HCT116 (cell line): ENCODE measurements around the gene CMBL. TPM values are rescaled to one million over a fixed set of nuclear protein-coding genes. Genes with fewer than 3 reads are reported as not detected.

Source experiments
- ATAC-seq: fragments of 200-7000 bp; cut with Tn5 transposase; 2 replicates; pipeline ENCODE4 v1.9.1; 2020; ENCODE audit warnings: mild to moderate bottlenecking, moderate library complexity
- BruUV-seq: library from RNA; stranded (reverse); fragments of 400-500 nt; replicated peaks from 2 replicates; lab custom pipeline; 2021; lab: Mats Ljungman, UMichigan
- CTCF ChIA-PET: fragments of 300-600 bp; sonication (Branson Sonifier 250); formaldehyde crosslinking; loops from one replicate; lab custom pipeline; 2021; ENCODE audit warnings: antibody characterized with exemption; lab: Charles Lee
- POLR2A ChIA-PET: fragments of 300-600, 350-600 bp; sonication (Branson Sonifier 250); formaldehyde crosslinking; loops from one replicate; lab custom pipeline; 2021; ENCODE audit warnings: antibody characterized with exemption; lab: Charles Lee
- RAD21 ChIA-PET, 2 experiments: fragments of 300-600 bp; sonication (Branson Sonifier 250); formaldehyde crosslinking; loops; one replicate each; lab custom pipeline; 2023; ENCODE audit warnings: low total read pairs in 2 of 2; ENCODE audit not compliant: uncharacterized antibody in 2 of 2, unreplicated experiment in 2 of 2, low non-redundant PET in 1 of 2; lab: Charles Lee
- DNase-seq: peaks from one replicate; pipeline ENCODE4 v3.0.0-alpha.2; 2010; ENCODE audit warnings: low read depth, low spot score
- H2AFZ ChIP-seq: fragments of 200-600 bp; shearing (Covaris generic), sonication (generic); 2 replicates; pipeline ENCODE4 v1.6.1; 2017; ENCODE audit warnings: low read depth, mixed run types, mixed read lengths, antibody characterized with exemption, low read length; ENCODE audit not compliant: poor library complexity, severe bottlenecking
- H3K27ac ChIP-seq: 2 replicates; pipeline ENCODE4 v1.5.1; 2012; ENCODE audit warnings: low read depth, low read length
- H3K27me3 ChIP-seq: fragments of 200-600 bp; sonication (generic); 2 replicates; pipeline ENCODE4 v1.6.1; 2016; ENCODE audit warnings: mixed run types, low read length, mixed read lengths; ENCODE audit not compliant: insufficient read depth
- H3K36me3 ChIP-seq, 2 experiments: fragments of 200-500 bp in 1 of 2; fragments of 200-600 bp in 1 of 2; sonication (Bioruptor generic) in 1 of 2; sonication (generic) in 1 of 2; 2 replicates each; pipeline versions ENCODE4 v1.5.1 to v1.6.1; 2014 to 2016; ENCODE audit warnings: low read length in 2 of 2, inconsistent platforms in 1 of 2, mixed read lengths in 1 of 2, mixed run types in 1 of 2; ENCODE audit not compliant: insufficient read depth in 2 of 2, control insufficient read depth in 1 of 2
- H3K4me1 ChIP-seq, 2 experiments: fragments of 200-600 bp in 1 of 2; sonication (generic) in 1 of 2; 2 replicates each; pipeline versions ENCODE4 v1.5.1 to v1.6.1; 2012 to 2017; ENCODE audit warnings: low read length in 2 of 2, inconsistent platforms in 1 of 2, mild to moderate bottlenecking in 1 of 2, mixed read lengths in 1 of 2, mixed run types in 1 of 2, moderate library complexity in 1 of 2; ENCODE audit not compliant: insufficient read depth in 2 of 2, control insufficient read depth in 1 of 2
- H3K4me2 ChIP-seq: fragments of 200-600 bp; sonication (generic); 2 replicates; pipeline ENCODE4 v1.6.1; 2017; ENCODE audit warnings: mixed run types, low read length, mixed read lengths
- H3K4me3 ChIP-seq, 2 experiments: fragments of 200-600 bp in 1 of 2; sonication (generic) in 1 of 2; replicated peaks in 1 of 2; 2 replicates each; pipeline ENCODE4 v1.5.1; 2011 to 2016; ENCODE audit warnings: low read length in 2 of 2, control low read depth in 1 of 2, low read depth in 1 of 2, mild to moderate bottlenecking in 1 of 2, mixed read lengths in 1 of 2, mixed run types in 1 of 2
- H3K79me2 ChIP-seq: fragments of 200-600 bp; sonication (generic); 2 replicates; pipeline ENCODE4 v1.6.1; 2017; ENCODE audit warnings: mild to moderate bottlenecking, mixed run types, low read length, moderate library complexity, mixed read lengths; ENCODE audit not compliant: insufficient read depth
- H3K9ac ChIP-seq: fragments of 200-600 bp; sonication (generic); 2 replicates; pipeline ENCODE4 v1.6.1; 2016; ENCODE audit warnings: low read length, mixed read lengths
- H3K9me2 ChIP-seq: fragments of 200-600 bp; sonication (generic), shearing (Covaris generic); 2 replicates; pipeline ENCODE4 v1.6.1; 2017; ENCODE audit warnings: mixed run types, mild to moderate bottlenecking, moderate library complexity; ENCODE audit not compliant: insufficient read depth
- H3K9me3 ChIP-seq, 2 experiments: fragments of 200-500 bp in 1 of 2; fragments of 200-600 bp in 1 of 2; sonication (Bioruptor generic) in 1 of 2; sonication (generic) in 1 of 2; 2 replicates each; pipeline ENCODE4 v1.6.1; 2014 to 2017; ENCODE audit warnings: low read length in 2 of 2, mixed read lengths in 2 of 2, inconsistent platforms in 1 of 2, low read depth in 1 of 2, mild to moderate bottlenecking in 1 of 2, mixed run types in 1 of 2, moderate library complexity in 1 of 2; ENCODE audit not compliant: control insufficient read depth in 1 of 2, insufficient read depth in 1 of 2
- H4K20me1 ChIP-seq: fragments of 200-600 bp; sonication (generic), shearing (Covaris generic); 2 replicates; pipeline ENCODE4 v1.6.1; 2017; ENCODE audit warnings: mixed run types, mild to moderate bottlenecking, moderate library complexity; ENCODE audit not compliant: insufficient read depth
- CEBPB ChIP-seq: IDR thresholded peaks from 2 replicates; pipeline ENCODE4 v1.6.1; 2012; ENCODE audit warnings: low read depth
- EGR1 ChIP-seq: IDR thresholded peaks from 2 replicates; pipeline ENCODE4 v1.6.1; 2012; ENCODE audit warnings: low read depth
- ELF1 ChIP-seq: IDR thresholded peaks from 2 replicates; pipeline ENCODE4 v1.6.1; 2012; ENCODE audit warnings: low read depth, borderline replicate concordance
- EZH2phosphoT487 ChIP-seq: fragments of 200-600 bp; IDR thresholded peaks from 2 replicates; pipeline ENCODE4 v1.6.1; 2018; ENCODE audit warnings: antibody characterized with exemption, borderline replicate concordance
- JUND ChIP-seq: IDR thresholded peaks from 2 replicates; pipeline ENCODE4 v1.6.1; 2012
- POLR2AphosphoS5 ChIP-seq: IDR thresholded peaks from 2 replicates; pipeline ENCODE4 v1.6.1; 2011; ENCODE audit warnings: mild to moderate bottlenecking, low read depth, low read length, moderate library complexity
- RAD21 ChIP-seq: IDR thresholded peaks from 2 replicates; pipeline ENCODE4 v1.6.1; 2012; ENCODE audit warnings: low read depth, mild to moderate bottlenecking
- REST ChIP-seq: IDR thresholded peaks from 2 replicates; pipeline ENCODE4 v1.6.1; 2012; ENCODE audit warnings: low read depth
- SP1 ChIP-seq: IDR thresholded peaks from 2 replicates; pipeline ENCODE4 v1.6.1; 2012; ENCODE audit warnings: low read depth
- SRF ChIP-seq: IDR thresholded peaks from 2 replicates; pipeline ENCODE4 v1.6.1; 2012; ENCODE audit warnings: low read depth
- ZBTB33 ChIP-seq: IDR thresholded peaks from 2 replicates; pipeline ENCODE4 v1.6.1; 2011; ENCODE audit warnings: mild to moderate bottlenecking, low read length, moderate library complexity; ENCODE audit not compliant: insufficient replicate concordance; ENCODE audit errors: extremely low read depth
- ZFX ChIP-seq: fragments of 450-650 bp; IDR thresholded peaks from 2 replicates; pipeline ENCODE4 v1.6.1; 2017
- ZNF274 ChIP-seq: fragments of 200-500 bp; sonication (Bioruptor generic); IDR thresholded peaks from 2 replicates; pipeline ENCODE4 v1.6.1; 2014; ENCODE audit warnings: mild to moderate bottlenecking, low read depth, low read length, inconsistent platforms
- intact Hi-C: fragments of 100-400 bp; cut with micrococcal nuclease; formaldehyde crosslinking; loops from 2 replicates; pipeline ENCODE4 v1.10.0; 2022
- total RNA-seq: library from RNA; stranded (reverse); gene quantifications from one replicate; pipeline ENCODE4 v1.2.1, GENCODE V29; 2021; ENCODE audit not compliant: unreplicated experiment

CMBL gene
- total RNA-seq, 1 experiment from 2014 or later = 51.0 TPM

GRCh38 chr5:10310066-10310779 is 2.5 kb upstream of the CMBL start (continued):
- TF ChIP-seq EZH2phosphoT487 (no peak), SRF (peak; percentile 22; the same call in 1 of the 2 replicates), POLR2AphosphoS5 (no peak), ZFX (no peak)

GRCh38 chr5:10308844-10309243 is 1.1 kb upstream of the CMBL start:
- ChIA-PET CTCF (interaction anchor here (1.2 to 1.9 kb wide), 3 partner anchors 10 to 56 kb away, joined by 3 to 6 read pairs (median 3); no protein-coding TSS in a partner anchor), POLR2A (interaction anchor here (1.3 to 3.2 kb wide), 2 partner anchors 9 to 45 kb away, joined by 4 to 14 read pairs; partner anchors contain the start of gene MARCHF6)
- peaks cover 8% of the 10 kb centered on the region; the same call in 1 of the 2 replicates for H3K79me2 ChIP-seq
- ATAC-seq (no peak), DNase-seq (no peak)
- intact Hi-C loops = loop anchor here (5.0 kb wide), 1 partner anchor 48 kb away; no protein-coding TSS in a partner anchor
- no peaks in the 10 kb centered on the region for H3K36me3 ChIP-seq
- TF ChIP-seq REST (no peak), POLR2AphosphoS5 (no peak), ZFX (no peak), ELF1 (no peak), RAD21 (no peak), EGR1 (no peak), SRF (no peak), CEBPB (no peak), ZBTB33 (no peak), JUND (no peak), ZNF274 (no peak), SP1 (no peak)
- TF ChIP-seq, all 23 proteins: peak for 0
- Histone ChIP-seq H3K4me3 (no peak overlapping the region), H2AFZ (no peak overlapping the region), H3K27ac (peak overlapping the region; percentile 57), H3K4me1 (peaks cover 42 to 54% of the 10 kb centered on the region in 2 experiments), H3K9ac (no peak overlapping the region), H3K27me3 (no peaks in the 10 kb centered on the region), H4K20me1 (no peaks in the 10 kb centered on the region), H3K9me2 (no peaks in the 10 kb centered on the region), H3K4me2 (peak overlapping the region; percentile 94), H3K9me3 (no peaks in the 10 kb centered on the region)
- RAD21 ChIA-PET = no interaction called here
- BruUV-seq = no TSS peak
